HFF-Myc (cell line): ENCODE measurements around the gene AASDH.

ENCODE experiments used
- DNase-seq: peaks from one replicate; pipeline ENCODE4 v3.0.0-alpha.2; 2011; ENCODE audit warnings: low read depth; ENCODE audit errors: extremely low read depth
- H3K4me3 ChIP-seq: replicated peaks from 2 replicates; pipeline ENCODE4 v1.5.1; 2011; ENCODE audit warnings: low read depth, mild to moderate bottlenecking, control low read depth, low read length
- TF ChIP-seq, protein P1 (sequence below): IDR thresholded peaks from 2 replicates; pipeline ENCODE4 v1.5.1; 2012; ENCODE audit warnings: mild to moderate bottlenecking, low read depth, low read length, control low read depth; ENCODE audit errors: missing control alignments

Gene AASDH

DNA sequence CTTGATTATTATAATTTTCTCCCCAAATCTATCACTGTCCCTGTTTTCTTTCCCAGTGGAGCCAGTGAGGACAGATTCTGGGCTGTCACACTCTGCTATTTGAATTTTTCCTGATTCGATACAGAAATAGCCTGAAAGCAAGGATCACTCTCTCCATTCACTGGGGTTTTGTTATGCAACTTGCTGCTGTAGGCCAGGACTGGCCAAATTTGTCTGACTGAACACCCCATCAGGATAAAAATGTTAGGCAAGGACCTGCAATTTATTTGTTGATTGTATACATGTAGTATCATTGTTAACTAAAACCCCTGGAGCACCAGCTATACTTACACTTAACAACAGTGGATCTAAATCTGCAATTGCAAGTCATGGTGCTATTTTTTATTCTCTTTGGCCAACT, 68.7 kb downstream of the AASDH start:
- H3K4me3 ChIP-seq, result no peak overlapping the region
- TF ChIP-seq, protein P1, sequence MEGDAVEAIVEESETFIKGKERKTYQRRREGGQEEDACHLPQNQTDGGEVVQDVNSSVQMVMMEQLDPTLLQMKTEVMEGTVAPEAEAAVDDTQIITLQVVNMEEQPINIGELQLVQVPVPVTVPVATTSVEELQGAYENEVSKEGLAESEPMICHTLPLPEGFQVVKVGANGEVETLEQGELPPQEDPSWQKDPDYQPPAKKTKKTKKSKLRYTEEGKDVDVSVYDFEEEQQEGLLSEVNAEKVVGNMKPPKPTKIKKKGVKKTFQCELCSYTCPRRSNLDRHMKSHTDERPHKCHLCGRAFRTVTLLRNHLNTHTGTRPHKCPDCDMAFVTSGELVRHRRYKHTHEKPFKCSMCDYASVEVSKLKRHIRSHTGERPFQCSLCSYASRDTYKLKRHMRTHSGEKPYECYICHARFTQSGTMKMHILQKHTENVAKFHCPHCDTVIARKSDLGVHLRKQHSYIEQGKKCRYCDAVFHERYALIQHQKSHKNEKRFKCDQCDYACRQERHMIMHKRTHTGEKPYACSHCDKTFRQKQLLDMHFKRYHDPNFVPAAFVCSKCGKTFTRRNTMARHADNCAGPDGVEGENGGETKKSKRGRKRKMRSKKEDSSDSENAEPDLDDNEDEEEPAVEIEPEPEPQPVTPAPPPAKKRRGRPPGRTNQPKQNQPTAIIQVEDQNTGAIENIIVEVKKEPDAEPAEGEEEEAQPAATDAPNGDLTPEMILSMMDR, result no peak
- no peak for DNase-seq

DNA sequence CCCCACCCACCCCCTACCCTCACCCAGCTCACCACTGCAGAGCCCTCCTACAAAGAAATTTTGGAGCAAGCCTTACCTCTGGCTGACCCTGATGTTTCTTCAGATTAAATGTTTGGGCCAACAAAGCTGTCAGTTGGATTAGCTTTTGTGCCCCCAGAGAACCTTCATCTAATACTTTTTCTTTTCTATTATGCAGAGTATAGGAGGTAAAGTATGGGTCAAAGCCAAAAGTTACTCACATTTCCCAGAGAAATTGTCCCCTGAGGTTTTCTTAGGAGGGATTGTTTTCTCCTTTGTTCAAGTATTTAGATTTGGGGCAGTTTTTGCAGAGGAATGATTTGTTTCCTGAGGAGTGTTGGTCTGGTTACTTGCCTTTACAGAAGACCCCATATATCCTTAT, 69.5 kb downstream of the AASDH start:
- TF ChIP-seq, protein P1, result no peak
- no peak for DNase-seq
- H3K4me3 ChIP-seq, result no peak overlapping the region

DNA sequence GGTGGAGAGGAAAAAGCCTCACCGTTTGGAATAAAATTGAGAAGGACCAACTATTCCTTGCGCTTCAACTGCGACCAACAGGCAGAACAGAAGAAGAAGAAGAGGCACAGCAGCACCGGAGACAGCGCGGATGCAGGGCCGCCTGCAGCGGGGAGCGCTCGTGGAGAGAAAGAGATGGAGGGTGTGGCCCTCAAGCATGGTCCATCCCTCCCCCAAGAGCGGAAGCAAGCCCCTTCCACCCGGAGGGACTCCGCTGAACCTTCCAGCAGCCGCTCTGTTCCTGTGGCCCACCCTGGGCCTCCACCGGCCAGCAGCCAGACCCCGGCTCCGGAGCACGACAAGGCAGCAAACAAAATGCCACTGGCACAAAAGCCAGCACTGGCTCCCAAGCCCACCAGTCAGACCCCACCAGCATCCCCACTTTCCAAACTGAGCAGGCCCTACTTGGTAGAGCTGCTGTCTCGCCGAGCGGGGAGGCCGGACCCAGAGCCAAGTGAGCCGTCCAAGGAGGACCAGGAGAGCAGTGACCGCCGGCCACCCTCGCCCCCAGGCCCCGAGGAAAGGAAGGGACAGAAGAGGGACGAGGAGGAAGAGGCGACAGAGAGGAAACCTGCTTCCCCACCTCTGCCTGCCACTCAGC, 71.2 kb downstream of the AASDH start:
- DNase-seq, result no peak
- TF ChIP-seq, protein P1, result no peak
- no peak overlapping the region for H3K4me3 ChIP-seq

DNA sequence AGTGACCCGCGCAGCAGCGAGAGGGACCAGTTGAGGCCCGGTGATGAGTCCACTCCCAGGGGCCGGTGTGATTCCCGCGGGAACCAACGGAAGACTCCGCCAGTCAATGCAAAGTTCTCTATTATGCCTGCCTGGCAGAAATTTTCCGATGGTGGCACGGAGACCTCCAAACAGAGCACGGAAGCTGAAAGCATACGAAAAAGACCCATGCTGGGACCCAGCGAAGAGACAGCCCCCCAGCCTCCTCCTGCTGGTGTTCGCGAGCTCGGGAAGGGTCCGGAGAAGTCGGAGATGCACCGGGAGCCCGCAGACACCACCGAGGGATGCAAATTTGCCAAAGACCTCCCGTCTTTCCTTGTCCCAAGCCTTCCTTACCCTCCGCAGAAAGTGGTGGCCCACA, 71.7 kb downstream of the AASDH start:
- TF ChIP-seq, protein P1, result no peak
- DNase-seq, result no peak
- no peak overlapping the region for H3K4me3 ChIP-seq

DNA sequence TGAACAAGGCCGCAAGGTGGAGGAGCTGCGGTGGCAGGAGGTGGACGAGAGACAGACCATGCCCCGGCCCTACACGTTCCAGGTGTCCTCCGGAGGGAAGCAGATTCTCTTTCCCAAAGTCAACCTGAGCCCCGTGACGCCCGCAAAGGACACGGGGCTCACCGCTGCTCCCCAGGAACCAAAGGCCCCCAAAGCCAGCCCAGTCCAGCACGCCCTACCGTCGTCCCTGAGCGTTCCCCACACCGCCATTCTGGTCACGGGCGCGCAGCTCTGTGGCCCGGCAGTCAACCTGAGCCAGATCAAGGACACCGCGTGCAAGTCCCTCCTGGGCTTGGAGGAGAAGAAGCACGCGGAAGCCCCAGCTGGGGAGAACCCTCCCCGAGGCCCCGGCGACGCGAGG, 72.2 kb downstream of the AASDH start:
- H3K4me3 ChIP-seq, result no peak overlapping the region
- DNase-seq, result no peak
- TF ChIP-seq, protein P1, result no peak

DNA sequence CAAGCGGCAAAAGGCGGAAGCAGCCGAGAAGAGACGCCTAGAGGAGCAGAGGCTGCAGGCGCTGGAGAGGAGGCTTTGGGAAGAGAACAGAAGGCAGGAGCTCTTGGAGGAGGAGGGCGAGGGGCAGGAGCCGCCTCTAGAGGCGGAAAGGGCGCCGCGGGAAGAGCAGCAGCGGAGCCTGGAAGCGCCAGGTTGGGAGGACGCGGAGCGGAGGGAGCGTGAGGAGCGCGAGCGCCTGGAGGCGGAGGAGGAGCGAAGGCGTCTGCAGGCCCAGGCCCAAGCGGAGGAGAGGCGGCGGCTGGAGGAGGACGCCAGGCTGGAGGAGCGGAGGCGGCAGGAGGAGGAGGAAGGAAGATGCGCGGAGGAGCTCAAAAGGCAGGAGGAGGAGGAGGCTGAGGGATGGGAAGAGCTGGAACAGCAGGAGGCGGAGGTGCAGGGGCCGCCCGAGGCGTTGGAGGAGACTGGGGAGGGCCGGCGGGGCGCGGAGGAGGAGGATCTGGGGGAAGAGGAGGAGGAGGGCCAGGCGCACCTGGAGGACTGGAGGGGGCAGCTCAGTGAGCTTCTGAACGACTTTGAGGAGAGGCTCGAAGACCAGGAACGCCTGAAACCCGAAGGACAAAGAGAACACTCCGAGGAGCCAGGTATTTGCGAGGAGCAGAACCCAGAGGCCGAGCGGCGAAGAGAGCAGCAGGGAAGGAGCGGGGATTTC, 72.9 kb downstream of the AASDH start:
- TF ChIP-seq, protein P1, result no peak

DNA sequence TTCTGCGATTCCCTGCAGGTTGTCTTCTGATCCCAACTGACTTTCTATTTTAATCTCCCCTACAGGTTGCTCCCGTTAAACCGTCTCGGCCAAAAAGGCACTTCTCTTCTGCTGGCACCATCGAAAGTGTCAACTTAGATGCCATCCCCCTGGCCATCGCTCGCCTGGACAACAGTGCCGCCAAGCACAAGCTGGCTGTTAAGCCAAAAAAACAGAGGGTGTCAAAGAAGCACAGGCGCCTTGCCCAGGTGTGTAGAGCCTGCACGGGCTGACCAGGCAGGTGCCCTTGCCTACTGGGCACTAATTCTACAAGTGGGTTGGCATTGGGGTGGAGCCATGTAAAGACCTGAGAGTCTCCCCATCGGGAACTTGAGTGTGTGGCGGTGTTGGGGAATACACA, 74.2 kb downstream of the AASDH start:
- no peak overlapping the region for H3K4me3 ChIP-seq
- TF ChIP-seq, protein P1, result no peak
- no peak for DNase-seq

More for the DNA sequence above, 72.9 kb downstream of the AASDH start:
- DNase-seq, result no peak
- H3K4me3 ChIP-seq, result no peak overlapping the region
